K562 (cell line): ENCODE measurements around the gene DNAH1. TPM values are rescaled to one million over a fixed set of nuclear protein-coding genes. Genes with fewer than 3 reads are reported as not detected.
A peak's percentile ranks its signal among the peaks of the same experiment; 100 is the strongest.

Source experiments
- ATAC-seq: fragments of 200-7000 bp; cut with Tn5 transposase; 3 replicates; pipeline ENCODE4 v1.9.1; 2020; ENCODE audit warnings: moderate library complexity
- BruUV-seq: library from RNA; stranded (reverse); fragments of 400-500 nt; replicated peaks from 2 replicates; lab custom pipeline; 2021; lab: Mats Ljungman, UMichigan
- CTCF ChIA-PET: fragments of 300-600 bp; formaldehyde crosslinking; extraction: SDS; loops from one replicate; lab custom pipeline; 2021; ENCODE audit warnings: low intra/inter-chr PET ratio; lab: Yijun Ruan, JAX
- POLR2A ChIA-PET: fragments of 300-600, 350-650 bp; sonication (Branson Sonifier 250); formaldehyde crosslinking; extraction: SDS; loops from one replicate; lab custom pipeline; 2021; ENCODE audit warnings: antibody characterized with exemption, inconsistent platforms; lab: Yijun Ruan, JAX
- DNase-seq, 4 experiments: peaks; one replicate each; pipeline versions ENCODE4 v3.0.0 to v3.0.0-alpha.2; 2011 to 2018; ENCODE audit warnings: low spot score in 3 of 4, mixed read lengths in 3 of 4; ENCODE audit errors: extremely low read depth in 1 of 4
- FAIRE-seq: peaks from 2 replicates; lab custom pipeline; 2011; peaks lifted over from hg19 to GRCh38; lab: Jason Lieb, UNC
- H2AFZ ChIP-seq: 2 replicates; pipeline ENCODE4 v1.6.0; 2011; ENCODE audit warnings: low read depth, low read length, control low read depth, inconsistent platforms
- H3K27ac ChIP-seq: fragments of 200-600 bp; 3 replicates; pipeline ENCODE4 v1.8.0; 2011; ENCODE audit warnings: low read depth, mild to moderate bottlenecking, control low read depth, inconsistent platforms, low read length, moderate library complexity, mixed read lengths; ENCODE audit errors: extremely low read depth
- H3K27me3 ChIP-seq, 2 experiments: fragments of 300-600 bp in 1 of 2; 2 replicates in 1 of 2; 3 replicates in 1 of 2; pipeline versions ENCODE4 v1.6.0 to v1.8.0; 2011; ENCODE audit warnings: inconsistent platforms in 2 of 2, low read length in 2 of 2, mild to moderate bottlenecking in 1 of 2, mixed read lengths in 1 of 2, moderate library complexity in 1 of 2; ENCODE audit not compliant: control insufficient read depth in 2 of 2, insufficient read depth in 2 of 2
- H3K36me3 ChIP-seq: fragments of 300-600 bp; 3 replicates; pipeline ENCODE4 v1.8.0; 2011; ENCODE audit warnings: mild to moderate bottlenecking, low read length, inconsistent platforms; ENCODE audit not compliant: control insufficient read depth, insufficient read depth
- H3K4me1 ChIP-seq, 2 experiments: fragments of 200-600 bp in 1 of 2; replicated peaks in 1 of 2; 2 replicates in 1 of 2; 3 replicates in 1 of 2; pipeline versions ENCODE4 v1.5.1 to v1.8.0; 2011; ENCODE audit warnings: inconsistent platforms in 2 of 2, low read length in 2 of 2, mild to moderate bottlenecking in 1 of 2, mixed read lengths in 1 of 2, moderate library complexity in 1 of 2; ENCODE audit not compliant: control insufficient read depth in 2 of 2, insufficient read depth in 2 of 2
- H3K4me2 ChIP-seq: 2 replicates; pipeline ENCODE4 v1.6.1; 2011; ENCODE audit warnings: low read length, control low read depth, inconsistent platforms, mixed read lengths; ENCODE audit not compliant: insufficient read depth
- H3K4me3 ChIP-seq: fragments of 200-600 bp; sonication (generic), shearing (Covaris generic); 2 replicates; pipeline ENCODE4 v1.5.1; 2016; ENCODE audit warnings: control low read depth, inconsistent platforms
- H3K79me2 ChIP-seq: fragments of 200-600 bp; 3 replicates; pipeline ENCODE4 v1.8.0; 2011; ENCODE audit warnings: low read length, inconsistent platforms; ENCODE audit not compliant: control insufficient read depth, insufficient read depth
- H3K9ac ChIP-seq, 2 experiments: 2 replicates each; pipeline versions ENCODE4 v1.6.0 to v1.6.1; 2011; ENCODE audit warnings: low read depth in 2 of 2, low read length in 2 of 2, control low read depth in 1 of 2, inconsistent platforms in 1 of 2, mild to moderate bottlenecking in 1 of 2, mixed read lengths in 1 of 2; ENCODE audit not compliant: insufficient read depth in 1 of 2
- H3K9me1 ChIP-seq: one replicate; pipeline ENCODE4 v1.6.0; 2011; ENCODE audit warnings: inconsistent platforms, mild to moderate bottlenecking, low read length, moderate library complexity; ENCODE audit not compliant: control insufficient read depth, insufficient read depth
- H3K9me3 ChIP-seq: replicated peaks from 2 replicates; pipeline ENCODE4 v1.5.1; 2011; ENCODE audit warnings: low read depth, low read length, inconsistent platforms; ENCODE audit not compliant: control insufficient read depth, insufficient read depth
- H4K20me1 ChIP-seq: replicated peaks from 2 replicates; pipeline ENCODE4 v1.6.1; 2011; ENCODE audit warnings: low read length, inconsistent platforms, mixed read lengths; ENCODE audit not compliant: control insufficient read depth, insufficient read depth
- BACH1 ChIP-seq: fragments of 200-800 bp; sonication (Bioruptor generic); IDR thresholded peaks from 2 replicates; pipeline ENCODE4 v1.6.1; 2016; ENCODE audit warnings: missing genetic modification characterization, missing compliant biosample characterization
- CTCFL ChIP-seq: IDR thresholded peaks from 2 replicates; pipeline ENCODE4 v1.6.1; 2011; ENCODE audit warnings: borderline replicate concordance, low read depth, mild to moderate bottlenecking, moderate library complexity, low read length; ENCODE audit not compliant: insufficient read depth, poor library complexity, severe bottlenecking
- HMG20B ChIP-seq: fragments of 250-450 bp; sonication (Bioruptor Pico); IDR thresholded peaks from 2 replicates; pipeline ENCODE4 v1.5.0; 2021; ENCODE audit warnings: mild to moderate bottlenecking
- NFE2L1 ChIP-seq: fragments of 450-650 bp; IDR thresholded peaks from 2 replicates; pipeline ENCODE4 v1.6.1; 2016; ENCODE audit warnings: missing genetic modification characterization, low read depth, mild to moderate bottlenecking, missing compliant biosample characterization, moderate library complexity, borderline replicate concordance
- PHF21A ChIP-seq: fragments of 450-650 bp; IDR thresholded peaks from 2 replicates; pipeline ENCODE4 v1.6.1; 2017; ENCODE audit warnings: low read depth, borderline replicate concordance
- RNF219 ChIP-seq: fragments of 250-450 bp; sonication (Bioruptor Pico); IDR thresholded peaks from 2 replicates; pipeline ENCODE4 v1.5.0; 2022; ENCODE audit warnings: mild to moderate bottlenecking
- RREB1 ChIP-seq: fragments of 250-450 bp; sonication (Bioruptor Pico); IDR thresholded peaks from 2 replicates; pipeline ENCODE4 v1.4.0; 2020
- SRSF3 ChIP-seq: fragments of 200-400 bp; formaldehyde crosslinking; IDR thresholded peaks from 2 replicates; pipeline ENCODE4 v1.6.1; 2016; ENCODE audit warnings: mild to moderate bottlenecking, low read length, moderate library complexity; ENCODE audit not compliant: insufficient read depth
- ZNF197 ChIP-seq: fragments of 200-800 bp; sonication (Bioruptor generic); IDR thresholded peaks from 2 replicates; pipeline ENCODE4 v1.6.1; 2016; ENCODE audit warnings: low read depth, missing genetic modification characterization, missing compliant biosample characterization
- WGBS: fragments of 100-300 bp; shearing (Covaris generic); methylation state at CpG from one replicate; pipeline ENCODE4 v1.1.6; 2016; ENCODE audit warnings: low coverage, mixed read lengths; ENCODE audit not compliant: insufficient coverage; ENCODE audit errors: missing lambda C conversion rate; 5-methylcytosine and 5-hydroxymethylcytosine counted together
- in situ Hi-C: fragments of 300-500 bp; cut with MboI; formaldehyde crosslinking; loops from 4 replicates; pipeline ENCODE4 v1.15.0; 2018; ENCODE audit warnings: inconsistent platforms, mixed read lengths
- intact Hi-C: fragments of 100-400 bp; cut with micrococcal nuclease; formaldehyde crosslinking; loops from 2 replicates; pipeline ENCODE4 v1.14.2; 2022
- polyA plus RNA-seq, 8 experiments: library from polyadenylated mRNA; depleted of rRNA in 4 of 8; stranded (reverse) in 5 of 8; unstranded in 3 of 8; fragments of >200 nt; fragmentation: Nextera tagmentation in 2 of 8; fragmentation: Illumina TruSeq in 1 of 8; extraction: Ambion mirVana in 2 of 8; extraction: Trizol in 1 of 8; gene quantifications; 2 replicates each; pipeline versions ENCODE4 v1.2.1 to v1.2.3, GENCODE V29; 2011 to 2014; ENCODE audit warnings: inconsistent platforms in 1 of 8, missing spikeins in 1 of 8
- total RNA-seq, 7 experiments: library from RNA; depleted of rRNA in 6 of 7; stranded (reverse); fragments of >200 nt in 6 of 7; fragmentation: Illumina TruSeq in 2 of 7; extraction: Trizol in 2 of 7; gene quantifications; 2 replicates each; pipeline versions ENCODE4 v1.2.1 to v1.2.3, GENCODE V29; 2011 to 2021; ENCODE audit warnings: low replicate concordance in 1 of 7

The DNAH1 gene
- total and polyA plus RNA-seq, 9 of the 15 experiments (the other 6 are each of a cell fraction or from before 2014, with no cell fraction given), result 0.04 to 0.84 (median 0.50) TPM

GRCh38 chr3:52399593-52399992, 83.5 kb downstream of the DNAH1 start:
- in situ Hi-C loops, result loop anchor here (25.0 kb wide), 1 partner anchor 387 kb away; no protein-coding TSS in a partner anchor
- H3K9me1 ChIP-seq, result peaks cover 3% of the 10 kb centered on the region
- no peaks in the 10 kb centered on the region for H3K9me3 ChIP-seq
- ATAC-seq (0 out of 3 replicates have a peak, but pooled peaks have one; percentile 7), DNase-seq (no peak), FAIRE-seq (no peak)
- no peak overlapping the region for H2AFZ ChIP-seq
- CTCF ChIA-PET, result no interaction called here
- no peak overlapping the region for H3K9ac ChIP-seq
- H3K4me2 ChIP-seq, result no peak overlapping the region
- intact Hi-C loops, result no loop called here
- no peaks in the 10 kb centered on the region for H3K79me2 ChIP-seq
- H3K4me1 ChIP-seq, result peaks cover 7 to 21% of the 10 kb centered on the region in 2 experiments; a peak in 4 of 5 replicates
- no peak overlapping the region for H3K4me3 ChIP-seq
- POLR2A ChIA-PET, result interaction anchor here (1.0 kb wide), 2 partner anchors 32 to 417 kb away, joined by 3 read pairs; no protein-coding TSS in a partner anchor
- TF ChIP-seq SRSF3 (no peak), RNF219 (no peak), HMG20B (CRISPR knock-in tag) (no peak), NFE2L1 (tag) (no peak), PHF21A (no peak), BACH1 (tag) (no peak), ZNF197 (CRISPR knock-in tag) (no peak), RREB1 (CRISPR knock-in tag) (no peak), CTCFL (no peak)
- no TSS peak for BruUV-seq
- H3K27ac ChIP-seq, result no peak overlapping the region
- 90% methylated on average over 5 of the region's 6 CpGs for WGBS
- no peaks in the 10 kb centered on the region for H3K27me3 ChIP-seq
- H3K36me3 ChIP-seq, result peaks cover 36% of the 10 kb centered on the region; the same call in 1 of the 3 replicates
- H4K20me1 ChIP-seq, result no peaks in the 10 kb centered on the region
